ENCODE results near the gene DPCD. TPM values are rescaled to one million over a fixed set of nuclear protein-coding genes. Genes with fewer than 3 reads are reported as not detected.

DPCD gene
- total RNA-seq, 1 donor from 2014 or later, result 1.3 TPM

DNA sequence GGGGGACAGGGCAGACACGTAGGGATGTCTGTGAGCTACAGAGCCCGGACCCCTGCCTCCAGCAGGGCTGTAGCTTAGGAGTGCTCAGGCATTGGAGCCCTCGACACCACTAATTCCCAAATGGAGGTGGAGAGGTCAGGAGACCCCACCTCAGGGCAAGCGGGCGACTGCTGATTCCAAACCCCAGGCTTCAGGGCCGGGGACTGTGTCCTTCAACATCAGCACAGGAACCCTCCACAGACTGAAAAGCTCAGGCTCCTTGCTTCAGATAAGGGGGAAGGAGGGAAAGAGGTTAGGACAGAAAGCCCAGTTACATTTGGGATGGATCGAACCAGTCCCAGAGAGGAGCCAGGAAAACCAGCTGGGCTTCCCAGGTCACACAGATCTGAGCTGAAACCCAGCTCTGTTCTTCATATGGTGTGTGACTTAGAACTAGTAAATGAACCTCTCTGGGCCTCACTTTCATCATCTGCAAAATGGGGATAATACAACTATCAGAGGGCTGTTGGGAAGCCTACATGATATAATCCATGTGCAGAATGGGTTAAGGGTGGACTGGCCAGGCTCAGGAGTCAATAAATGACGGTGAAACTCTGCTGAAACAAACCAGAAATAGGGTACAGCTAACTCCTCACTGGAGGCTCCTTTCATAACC is 16.7 kb upstream of the DPCD start:
- H3K4me1 ChIP-seq, result peaks cover 0 to 16% of the 10 kb centered on the region in 2 donors
- TF ChIP-seq, protein P1, sequence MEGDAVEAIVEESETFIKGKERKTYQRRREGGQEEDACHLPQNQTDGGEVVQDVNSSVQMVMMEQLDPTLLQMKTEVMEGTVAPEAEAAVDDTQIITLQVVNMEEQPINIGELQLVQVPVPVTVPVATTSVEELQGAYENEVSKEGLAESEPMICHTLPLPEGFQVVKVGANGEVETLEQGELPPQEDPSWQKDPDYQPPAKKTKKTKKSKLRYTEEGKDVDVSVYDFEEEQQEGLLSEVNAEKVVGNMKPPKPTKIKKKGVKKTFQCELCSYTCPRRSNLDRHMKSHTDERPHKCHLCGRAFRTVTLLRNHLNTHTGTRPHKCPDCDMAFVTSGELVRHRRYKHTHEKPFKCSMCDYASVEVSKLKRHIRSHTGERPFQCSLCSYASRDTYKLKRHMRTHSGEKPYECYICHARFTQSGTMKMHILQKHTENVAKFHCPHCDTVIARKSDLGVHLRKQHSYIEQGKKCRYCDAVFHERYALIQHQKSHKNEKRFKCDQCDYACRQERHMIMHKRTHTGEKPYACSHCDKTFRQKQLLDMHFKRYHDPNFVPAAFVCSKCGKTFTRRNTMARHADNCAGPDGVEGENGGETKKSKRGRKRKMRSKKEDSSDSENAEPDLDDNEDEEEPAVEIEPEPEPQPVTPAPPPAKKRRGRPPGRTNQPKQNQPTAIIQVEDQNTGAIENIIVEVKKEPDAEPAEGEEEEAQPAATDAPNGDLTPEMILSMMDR (IDR thresholded peaks at IDR 0.05), result no peak
- peaks cover 0 to 7% of the 10 kb centered on the region in 2 donors for H3K9me3 ChIP-seq
- H3K27ac ChIP-seq, result no peak overlapping the region
- intact Hi-C loops (cut with DNase I), result loop anchor here (2.0 to 5.0 kb wide), 2 partner anchors 219 to 411 kb away; partner anchors contain the start of gene BTRC
- no peak overlapping the region for H3K4me3 ChIP-seq
- peaks cover 9% of the 10 kb centered on the region for H3K27me3 ChIP-seq
- no peak for DNase-seq (ENCODE audit: low spot score in 2 of 2)
- peaks cover 0 to 7% of the 10 kb centered on the region in 2 donors for H3K36me3 ChIP-seq

DNA sequence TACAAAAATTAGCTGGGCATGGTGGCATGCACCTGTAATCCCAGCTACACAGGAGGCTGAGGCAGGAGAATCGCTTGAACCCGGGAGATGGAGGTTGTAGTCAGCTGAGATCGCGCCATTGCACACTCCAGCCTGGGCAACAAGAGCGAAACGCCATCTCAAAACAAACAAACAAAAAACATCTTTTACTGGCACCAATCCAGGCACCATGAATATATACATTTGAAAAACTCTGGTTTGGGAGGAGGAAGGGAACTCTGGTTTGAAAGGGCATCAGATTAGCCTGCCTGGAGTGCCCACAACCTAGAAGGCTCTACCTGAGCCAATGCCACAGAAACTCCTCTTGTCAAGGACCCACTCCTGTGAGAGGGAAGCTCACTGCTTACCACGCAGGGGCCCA is 16.0 kb upstream of the DPCD start:
- Histone ChIP-seq H3K9me3 (peaks cover 0 to 7% of the 10 kb centered on the region in 2 donors), H3K36me3 (peaks cover 0 to 12% of the 10 kb centered on the region in 2 donors), H3K4me1 (peaks cover 0 to 11% of the 10 kb centered on the region in 2 donors), H3K4me3 (no peak overlapping the region), H3K27me3 (peaks cover 2% of the 10 kb centered on the region), H3K27ac (no peak overlapping the region)
- intact Hi-C loops (cut with DNase I), result loop anchor here (5.0 kb wide), 1 partner anchor 220 kb away; the partner anchor contains the start of gene BTRC
- DNase-seq (ENCODE audit: low spot score in 2 of 2), result no peak
- TF ChIP-seq, protein P1 (IDR thresholded peaks at IDR 0.05), result no peak

DNA sequence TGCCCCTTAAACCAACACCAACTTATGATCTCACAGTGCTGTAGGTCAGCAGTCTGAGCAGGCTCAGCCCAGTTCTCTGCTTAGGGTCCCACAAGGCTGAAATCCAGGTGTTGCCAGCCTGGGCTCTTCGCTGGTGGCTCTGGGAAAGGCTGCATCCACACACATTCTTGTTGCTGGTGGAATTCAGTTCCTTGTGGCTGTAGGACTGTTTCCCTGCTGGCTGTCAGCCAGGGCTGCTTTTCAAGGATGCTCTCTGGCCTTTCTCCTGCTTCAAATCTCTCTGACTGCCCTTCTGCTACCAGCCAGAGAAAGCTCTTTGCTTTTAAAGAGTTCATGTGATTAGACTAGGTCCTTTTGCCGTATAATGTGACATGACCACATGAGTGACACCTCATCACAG is 15.3 kb upstream of the DPCD start:
- Histone ChIP-seq H3K36me3 (peaks cover 0 to 19% of the 10 kb centered on the region in 2 donors), H3K4me1 (peaks cover 0 to 11% of the 10 kb centered on the region in 2 donors), H3K27ac (no peak overlapping the region), H3K4me3 (no peak overlapping the region), H3K27me3 (no peaks in the 10 kb centered on the region), H3K9me3 (peaks cover 0 to 7% of the 10 kb centered on the region in 2 donors)
- DNase-seq (ENCODE audit: low spot score in 2 of 2), result no peak
- TF ChIP-seq, protein P1 (IDR thresholded peaks at IDR 0.05), result no peak
- intact Hi-C loops (cut with DNase I), result loop anchor here (5.0 kb wide), 1 partner anchor 220 kb away; the partner anchor contains the start of gene BTRC

DNA sequence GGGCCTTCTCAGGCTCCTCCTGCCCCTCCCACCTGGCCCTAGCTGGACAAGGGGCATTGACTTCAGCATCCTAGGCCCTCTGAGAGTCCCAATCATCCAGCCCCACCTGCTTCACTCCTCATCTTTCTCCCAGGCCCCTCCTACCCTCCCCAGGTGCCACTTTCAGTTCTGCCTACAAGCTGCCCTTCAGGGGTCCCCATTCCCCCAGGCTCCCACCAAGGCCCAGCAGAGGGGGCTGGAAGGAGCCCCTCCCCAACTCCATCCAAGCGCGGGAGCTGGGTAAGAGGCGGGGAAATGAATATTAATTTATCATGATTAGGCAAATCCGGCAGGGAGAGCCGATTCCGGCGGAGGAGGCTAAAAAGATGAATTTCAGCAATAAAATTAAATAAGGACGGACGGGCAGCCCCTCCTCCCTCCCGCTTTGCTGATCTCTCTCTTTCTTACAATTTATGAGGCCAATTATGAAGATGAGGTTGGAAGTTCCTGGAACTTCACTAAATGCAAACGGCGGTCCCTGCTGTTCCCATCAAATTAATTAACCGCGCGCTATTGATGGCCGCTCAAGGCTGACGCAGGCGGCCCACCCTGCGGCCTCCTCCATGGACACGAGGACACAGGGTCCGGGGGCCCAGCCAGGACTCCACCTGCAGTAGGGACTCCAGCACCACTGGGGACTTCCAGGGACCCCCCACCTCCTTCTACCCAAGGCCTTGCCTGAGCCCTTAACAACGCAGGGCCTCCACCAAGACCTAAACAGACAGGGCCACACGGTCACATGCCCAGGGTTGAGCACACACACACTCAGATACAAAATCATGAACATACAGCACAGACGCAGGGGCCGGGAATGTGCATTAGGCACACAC is 14.0 kb upstream of the DPCD start:
- TF ChIP-seq, protein P1 (IDR thresholded peaks at IDR 0.05), result no peak
- H3K4me1 ChIP-seq, result peaks cover 0 to 11% of the 10 kb centered on the region in 2 donors
- peaks cover 9 to 32% of the 10 kb centered on the region in 2 donors for H3K36me3 ChIP-seq
- no peak overlapping the region for H3K4me3 ChIP-seq
- no peak for DNase-seq (ENCODE audit: low spot score in 2 of 2)
- H3K27ac ChIP-seq, result no peak overlapping the region
- intact Hi-C loops (cut with DNase I), result loop anchor here (5.0 kb wide), 1 partner anchor 222 kb away; the partner anchor contains the start of gene BTRC
- H3K27me3 ChIP-seq, result no peaks in the 10 kb centered on the region
- peaks cover 0 to 7% of the 10 kb centered on the region in 2 donors for H3K9me3 ChIP-seq

DNA sequence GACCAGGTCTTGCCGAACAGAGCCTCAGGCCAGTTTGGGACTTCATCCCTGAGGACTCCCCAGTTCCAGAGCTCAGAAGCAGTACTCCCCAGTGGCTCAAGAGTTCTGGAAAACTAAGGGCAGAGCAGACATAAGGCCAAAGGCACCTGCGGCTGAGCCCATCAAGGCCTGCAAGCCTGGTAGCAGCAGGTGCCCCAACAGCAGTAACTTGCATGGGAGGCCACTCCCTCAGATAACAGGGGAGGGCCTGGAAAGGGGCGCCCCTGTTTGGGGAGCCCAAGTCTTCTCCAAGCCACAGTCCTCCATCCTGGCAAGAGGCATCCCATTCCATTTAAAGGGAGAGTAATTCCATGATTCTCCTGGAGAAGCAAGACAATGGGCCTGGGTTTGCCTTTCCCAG is 13.0 kb upstream of the DPCD start:
- TF ChIP-seq, protein P1 (IDR thresholded peaks at IDR 0.05), result no peak
- peaks cover 0 to 4% of the 10 kb centered on the region in 2 donors for H3K4me1 ChIP-seq
- peaks cover 0 to 7% of the 10 kb centered on the region in 2 donors for H3K9me3 ChIP-seq
- no peak for DNase-seq (ENCODE audit: low spot score in 2 of 2)
- no peak overlapping the region for H3K4me3 ChIP-seq
- H3K27ac ChIP-seq, result no peak overlapping the region
- H3K27me3 ChIP-seq, result no peaks in the 10 kb centered on the region
- peaks cover 18 to 42% of the 10 kb centered on the region in 2 donors for H3K36me3 ChIP-seq
- intact Hi-C loops (cut with DNase I), result no loop called here
